Measurements from ENCODE around the gene DNAJC7. TPM values are rescaled to one million over a fixed set of nuclear protein-coding genes. Genes with fewer than 3 reads are reported as not detected.

The DNAJC7 gene
- total RNA-seq, 1 experiment from 2014 or later = 60.1 TPM

- Histone ChIP-seq H2AFZ (ENCODE audit: low read length) (no peak overlapping the region), H3K4me1 (ENCODE audit: insufficient read depth, low read length) (0 out of 2 replicates have a peak, but pooled peaks cover 5% of the 10 kb centered on the region), H4K20me1 (ENCODE audit: low read length) (no peaks in the 10 kb centered on the region), H3K79me2 (ENCODE audit: low read length) (no peaks in the 10 kb centered on the region), H3K4me2 (ENCODE audit: low read length) (no peak overlapping the region), H3K9me2 (replicated peaks; ENCODE audit: low read length) (no peaks in the 10 kb centered on the region), H3K9me3 (ENCODE audit: low read length) (no peaks in the 10 kb centered on the region), H3K36me3 (ENCODE audit: low read depth, low read length) (peaks cover 33% of the 10 kb centered on the region), H3F3A (ENCODE audit: low read length, unreplicated experiment) (no peaks in the 10 kb centered on the region), H3K4me3 (ENCODE audit: low read length) (no peak overlapping the region), H3K27ac (ENCODE audit: low read length) (no peak overlapping the region), H3K27me3 (ENCODE audit: low read length) (no peaks in the 10 kb centered on the region), H3K9ac (ENCODE audit: low read length) (no peak overlapping the region)
- no TSS peak for BruUV-seq (replicated peaks)
- POLR2A ChIA-PET (ENCODE audit: unreplicated experiment) = no interaction called here
- DNase-seq (no peak), ATAC-seq (peak; percentile 75)
- CTCF ChIA-PET = no interaction called here
- TF ChIP-seq CTCF (conservative IDR thresholded peaks at IDR 0.05; ENCODE audit: low read depth, low read length) = no peak
- no peak for TF ChIP-seq EZH2 (IDR thresholded peaks at IDR 0.05; ENCODE audit: low read length, unreplicated experiment)
- no peak for TF ChIP-seq EZH2phosphoT487 (IDR thresholded peaks at IDR 0.05; ENCODE audit: borderline replicate concordance, low read length)
- intact Hi-C loops (cut with micrococcal nuclease) = no loop called here
These were observed 35.0 kb downstream of the DNAJC7 start for GRCh38 chr17:41982026-41982760.

GRCh38 chr17:41977991-41978390 is 39.2 kb downstream of the DNAJC7 start:
- ChIA-PET CTCF (no interaction called here), POLR2A (ENCODE audit: unreplicated experiment) (interaction anchor here (0.6 kb wide), 1 partner anchor 14 kb away, joined by 12 read pairs; no protein-coding TSS in a partner anchor)
- intact Hi-C loops (cut with micrococcal nuclease) = no loop called here
- no peak overlapping the region for H3K27ac ChIP-seq (ENCODE audit: low read length)
- no peaks in the 10 kb centered on the region for H3F3A ChIP-seq (ENCODE audit: low read length, unreplicated experiment)
- no peaks in the 10 kb centered on the region for H3K9me3 ChIP-seq (ENCODE audit: low read length)
- H3K9me2 ChIP-seq (replicated peaks; ENCODE audit: low read length) = no peaks in the 10 kb centered on the region
- H4K20me1 ChIP-seq (ENCODE audit: low read length) = peaks cover 3% of the 10 kb centered on the region; the same call in 1 of the 2 replicates
- TF ChIP-seq EZH2phosphoT487 (IDR thresholded peaks at IDR 0.05; ENCODE audit: borderline replicate concordance, low read length) = no peak
- TF ChIP-seq EZH2 (IDR thresholded peaks at IDR 0.05; ENCODE audit: low read length, unreplicated experiment) = no peak
- no peak for TF ChIP-seq CTCF (conservative IDR thresholded peaks at IDR 0.05; ENCODE audit: low read depth, low read length)
- no TSS peak for BruUV-seq (replicated peaks)
- no peak for ATAC-seq
- peak; percentile 43 for DNase-seq
- no peak overlapping the region for H3K9ac ChIP-seq (ENCODE audit: low read length)
- H3K36me3 ChIP-seq (ENCODE audit: low read depth, low read length) = peaks cover 19% of the 10 kb centered on the region; the same call in 1 of the 2 replicates
- no peaks in the 10 kb centered on the region for H3K79me2 ChIP-seq (ENCODE audit: low read length)
- no peak overlapping the region for H3K4me3 ChIP-seq (ENCODE audit: low read length)
- H3K4me1 ChIP-seq (ENCODE audit: insufficient read depth, low read length) = peaks cover 13% of the 10 kb centered on the region
- no peak overlapping the region for H3K4me2 ChIP-seq (ENCODE audit: low read length)
- no peaks in the 10 kb centered on the region for H3K27me3 ChIP-seq (ENCODE audit: low read length)
- no peak overlapping the region for H2AFZ ChIP-seq (ENCODE audit: low read length)

- Histone ChIP-seq H3K27ac (ENCODE audit: low read length) (no peak overlapping the region), H3K4me3 (ENCODE audit: low read length) (no peak overlapping the region), H3F3A (ENCODE audit: low read length, unreplicated experiment) (no peaks in the 10 kb centered on the region), H3K4me1 (ENCODE audit: insufficient read depth, low read length) (peaks cover 24% of the 10 kb centered on the region), H3K4me2 (ENCODE audit: low read length) (no peak overlapping the region), H3K9me2 (replicated peaks; ENCODE audit: low read length) (no peaks in the 10 kb centered on the region), H3K9me3 (ENCODE audit: low read length) (no peaks in the 10 kb centered on the region), H3K27me3 (ENCODE audit: low read length) (no peaks in the 10 kb centered on the region), H3K9ac (ENCODE audit: low read length) (no peak overlapping the region), H3K79me2 (ENCODE audit: low read length) (peaks cover 13% of the 10 kb centered on the region; the same call in 1 of the 2 replicates), H2AFZ (ENCODE audit: low read length) (no peak overlapping the region), H4K20me1 (ENCODE audit: low read length) (peaks cover 7% of the 10 kb centered on the region), H3K36me3 (ENCODE audit: low read depth, low read length) (peaks cover 21% of the 10 kb centered on the region; the same call in 1 of the 2 replicates)
- POLR2A ChIA-PET (ENCODE audit: unreplicated experiment) = no interaction called here
- TF ChIP-seq CTCF (conservative IDR thresholded peaks at IDR 0.05; ENCODE audit: low read depth, low read length) = no peak
- TF ChIP-seq EZH2phosphoT487 (IDR thresholded peaks at IDR 0.05; ENCODE audit: borderline replicate concordance, low read length) = no peak
- no peak for TF ChIP-seq EZH2 (IDR thresholded peaks at IDR 0.05; ENCODE audit: low read length, unreplicated experiment)
- ATAC-seq (no peak), DNase-seq (no peak)
- CTCF ChIA-PET = no interaction called here
- no TSS peak for BruUV-seq (replicated peaks)
- intact Hi-C loops (cut with micrococcal nuclease) = no loop called here
These were observed 41.0 kb downstream of the DNAJC7 start for GRCh38 chr17:41976142-41976768.

Measured in PC-3 (cell line).